Upper lobe of left lung (tissue), 6 donors: ENCODE measurements around the gene ZNF362. TPM values are rescaled to one million over a fixed set of nuclear protein-coding genes. Genes with fewer than 3 reads are reported as not detected.

Experiments
- ATAC-seq, 2 donors: fragments of 200-7000 bp; cut with Tn5 transposase; one replicate each; pipeline ENCODE4 v1.9.1; 2022; ENCODE audit warnings: mild to moderate bottlenecking in 2 of 2, moderate library complexity in 2 of 2; ENCODE audit not compliant: low FRiP score in 2 of 2
- DNase-seq, 2 donors: peaks; one replicate each; pipeline ENCODE4 v3.0.0-alpha.2; 2019 to 2020
- H3K27ac ChIP-seq, 4 donors: fragments of 200-600 bp; sonication (generic); one replicate each; pipeline ENCODE4 v1.5.1; 2016 to 2019
- H3K27me3 ChIP-seq, 4 donors: fragments of 200-600 bp; sonication (generic); one replicate each; pipeline ENCODE4 v1.5.1; 2017 to 2019
- H3K36me3 ChIP-seq, 4 donors: fragments of 200-600 bp; sonication (generic); one replicate each; pipeline ENCODE4 v1.5.1; 2016 to 2019
- H3K4me1 ChIP-seq, 4 donors: fragments of 200-600 bp; sonication (generic); one replicate each; pipeline ENCODE4 v1.5.1; 2018 to 2019
- H3K4me3 ChIP-seq, 4 donors: fragments of 200-600 bp; sonication (generic); one replicate each; pipeline ENCODE4 v1.5.1; 2017 to 2019; ENCODE audit warnings: mild to moderate bottlenecking in 2 of 4, moderate library complexity in 1 of 4
- H3K9me3 ChIP-seq, 4 donors: fragments of 200-600 bp; sonication (generic); one replicate each; pipeline ENCODE4 v1.5.1; 2018 to 2019
- CTCF ChIP-seq, 6 experiments: fragments of 450-650 bp in 4 of 6; fragments of 200-600 bp in 2 of 6; sonication (generic) in 2 of 6; IDR thresholded peaks; one replicate each; pipeline ENCODE4 v1.5.1; 2016 to 2019; ENCODE audit warnings: antibody characterized with exemption in 6 of 6
- EP300 ChIP-seq, 4 donors: sonication (generic); formaldehyde crosslinking; IDR thresholded peaks; one replicate each; pipeline ENCODE4 v1.5.1; 2017; ENCODE audit warnings: antibody characterized with exemption in 4 of 4, control low read depth in 2 of 4
- POLR2A ChIP-seq, 4 donors: fragments of 450-650 bp; IDR thresholded peaks; one replicate each; pipeline ENCODE4 v1.5.1; 2016 to 2017; ENCODE audit warnings: antibody characterized with exemption in 4 of 4, mild to moderate bottlenecking in 2 of 4
- POLR2AphosphoS5 ChIP-seq, 2 donors: sonication (generic); formaldehyde crosslinking; IDR thresholded peaks; one replicate each; pipeline ENCODE4 v1.5.1; 2017; ENCODE audit warnings: antibody characterized with exemption in 2 of 2
- WGBS, 2 donors: methylation state at CpG; one replicate each; pipeline ENCODE4 v1.1.5; 2017 to 2018; 5-methylcytosine and 5-hydroxymethylcytosine counted together
- total RNA-seq, 6 donors: library from RNA; depleted of rRNA in 4 of 6; stranded (reverse); fragments of >200 nt in 4 of 6; gene quantifications; one replicate each; pipeline versions ENCODE4 v1.1.0 to v1.2.1, GENCODE V29; 2016 to 2021
- donor health status: DM: no; HTN: no; CAD: no; lungs with moderate emphysema.
- donor health status: DM: no; HTN: yes; CAD: no; lungs with severe emphysema.

Gene ZNF362
- total RNA-seq, 6 donors from 2014 or later, result 14.9 to 41.0 (median 21.3) TPM

GRCh38 chr1:33292726-33293340, 36.5 kb downstream of the ZNF362 start:
- Histone ChIP-seq H3K36me3 (peaks cover 0 to 44% (median 9%) of the 10 kb centered on the region in 4 donors), H3K27me3 (no peaks in the 10 kb centered on the region), H3K4me3 (no peak overlapping the region), H3K4me1 (peaks cover 0 to 10% (median 5%) of the 10 kb centered on the region in 4 donors), H3K27ac (no peak overlapping the region), H3K9me3 (no peaks in the 10 kb centered on the region)
- ATAC-seq, result no peak
- TF ChIP-seq POLR2A (IDR thresholded peaks at IDR 0.05) (no peak), EP300 (IDR thresholded peaks at IDR 0.05) (no peak), POLR2AphosphoS5 (IDR thresholded peaks at IDR 0.05) (no peak), CTCF (IDR thresholded peaks at IDR 0.05) (no peak)
- no peak for DNase-seq
- 86% methylated on average over 13 of the region's 13 CpGs for WGBS, 2 donors

- 84 to 86% methylated on average over 11 to 13 of the region's 13 CpGs for WGBS, 2 donors
- no peak for DNase-seq
- H3K36me3 ChIP-seq, result peaks cover 0 to 45% (median 12%) of the 10 kb centered on the region in 4 donors
- ATAC-seq, result no peak
- TF ChIP-seq POLR2AphosphoS5 (IDR thresholded peaks at IDR 0.05) (no peak), EP300 (IDR thresholded peaks at IDR 0.05) (no peak), CTCF (IDR thresholded peaks at IDR 0.05) (no peak), POLR2A (IDR thresholded peaks at IDR 0.05) (no peak)
- peak overlapping the region in 1 of 4 donors; percentile 17 for H3K27ac ChIP-seq
- H3K27me3 ChIP-seq, result no peaks in the 10 kb centered on the region
- no peaks in the 10 kb centered on the region for H3K9me3 ChIP-seq
- no peak overlapping the region for H3K4me3 ChIP-seq
- peaks cover 5 to 19% (median 6%) of the 10 kb centered on the region in 4 donors for H3K4me1 ChIP-seq
Observed at GRCh38 chr1:33294071-33295010, 38.0 kb downstream of the ZNF362 start.

DNA sequence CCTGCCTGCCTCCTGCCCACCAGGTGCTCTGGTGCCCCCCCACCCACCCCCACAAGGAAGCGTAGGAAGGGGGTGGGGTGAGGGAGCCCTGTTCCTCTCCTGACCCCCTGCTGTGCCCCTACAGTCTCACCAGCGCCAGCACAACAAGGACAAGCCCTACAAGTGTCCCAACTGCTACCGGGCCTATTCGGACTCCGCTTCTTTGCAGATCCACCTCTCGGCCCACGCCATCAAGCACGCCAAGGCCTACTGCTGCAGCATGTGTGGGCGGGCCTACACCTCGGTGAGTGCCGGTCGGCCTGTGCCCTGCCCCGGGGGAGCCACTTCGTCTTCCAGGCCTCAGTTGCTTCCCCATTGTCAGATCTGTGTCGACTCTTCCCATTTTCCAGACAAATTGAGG, 38.7 kb downstream of the ZNF362 start:
- peak in 1 of 2 donors; percentile 74 for DNase-seq
- H3K36me3 ChIP-seq, result peaks cover 0 to 44% (median 15%) of the 10 kb centered on the region in 4 donors
- H3K4me1 ChIP-seq, result peaks cover 5 to 21% (median 7%) of the 10 kb centered on the region in 4 donors
- H3K9me3 ChIP-seq, result no peaks in the 10 kb centered on the region
- TF ChIP-seq CTCF (IDR thresholded peaks at IDR 0.05) (no peak), POLR2AphosphoS5 (IDR thresholded peaks at IDR 0.05) (no peak), EP300 (IDR thresholded peaks at IDR 0.05) (no peak), POLR2A (IDR thresholded peaks at IDR 0.05) (no peak)
- 67 to 80% methylated on average over 2 to 12 of the region's 15 CpGs for WGBS, 2 donors
- no peaks in the 10 kb centered on the region for H3K27me3 ChIP-seq
- H3K4me3 ChIP-seq, result no peak overlapping the region
- ATAC-seq, result peak in 1 of 2 donors; percentile 12
- H3K27ac ChIP-seq, result peak overlapping the region in 2 of 4 donors; percentile 15 to 17

DNA sequence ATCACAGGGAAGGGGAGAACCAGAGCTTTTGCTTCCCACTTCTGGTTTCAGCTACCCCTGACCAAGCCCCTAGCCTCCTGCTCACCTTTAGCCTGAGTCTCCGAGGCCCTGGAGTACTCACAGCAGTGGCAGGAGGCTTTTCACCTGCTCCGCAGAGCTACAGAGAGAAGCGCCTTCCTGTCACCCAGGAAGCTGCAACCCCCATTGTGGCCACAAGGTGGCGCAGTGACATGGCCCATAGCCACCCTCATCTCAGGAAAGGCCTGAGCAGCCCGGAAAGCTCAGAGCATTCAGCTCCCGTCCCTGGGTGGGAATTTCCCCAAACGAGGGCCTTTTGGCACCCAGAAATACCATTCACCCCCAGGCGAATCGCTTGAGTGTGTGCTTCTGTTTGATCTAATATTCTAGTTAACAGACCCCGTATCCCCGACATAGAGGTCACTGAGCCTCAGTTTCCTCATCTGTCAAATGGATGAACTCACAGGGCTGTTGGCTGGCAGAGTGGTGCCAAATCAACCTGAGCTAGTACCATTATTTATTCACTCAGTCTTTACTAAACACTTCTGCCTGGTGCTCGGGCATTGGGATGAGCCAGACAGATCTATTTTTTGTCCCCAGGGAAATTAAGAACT, 39.3 kb downstream of the ZNF362 start:
- Histone ChIP-seq H3K36me3 (peaks cover 0 to 44% (median 15%) of the 10 kb centered on the region in 4 donors), H3K27me3 (no peaks in the 10 kb centered on the region), H3K27ac (peak overlapping the region in 1 of 4 donors; percentile 17), H3K4me3 (no peak overlapping the region), H3K4me1 (peaks cover 8 to 27% (median 11%) of the 10 kb centered on the region in 4 donors), H3K9me3 (no peaks in the 10 kb centered on the region)
- DNase-seq (peak in 1 of 2 donors; percentile 90), ATAC-seq (peak; percentile 93 to 94)
- WGBS, 2 donors, result 47 to 51% methylated on average over 12 of the region's 12 CpGs
- TF ChIP-seq POLR2A (IDR thresholded peaks at IDR 0.05), result peak in 1 of 4 donors; percentile 11
- TF ChIP-seq POLR2AphosphoS5 (IDR thresholded peaks at IDR 0.05), result peak in 1 of 2 donors; percentile 31
- TF ChIP-seq EP300 (IDR thresholded peaks at IDR 0.05), result no peak
- peak; percentile 96 to 99 (median 97) for TF ChIP-seq CTCF (IDR thresholded peaks at IDR 0.05)
